ENCODE measurements around the gene TRIM36. TPM values are rescaled to one million over a fixed set of nuclear protein-coding genes. Genes with fewer than 3 reads are reported as not detected.

TRIM36 gene
- total RNA-seq, 1 experiment from 2014 or later, result 0.15 TPM

- DNase-seq, result peak; percentile 43
- ChIA-PET CTCF (interaction anchor here (0.6 kb wide), 1 partner anchor 545 kb away, joined by 6 read pairs; no protein-coding TSS in a partner anchor), POLR2A (ENCODE audit: unreplicated experiment) (no interaction called here)
- Histone ChIP-seq H3K4me1 (ENCODE audit: insufficient read depth, low read length) (0 out of 2 replicates have a peak, but pooled peaks cover 4% of the 10 kb centered on the region), H3K9me2 (replicated peaks; ENCODE audit: low read length) (no peaks in the 10 kb centered on the region), H3K27ac (ENCODE audit: low read length) (no peak overlapping the region), H3K36me3 (ENCODE audit: low read depth, low read length) (no peaks in the 10 kb centered on the region), H3K4me2 (ENCODE audit: low read length) (no peak overlapping the region), H3K79me2 (ENCODE audit: low read length) (no peaks in the 10 kb centered on the region), H3F3A (ENCODE audit: low read length, unreplicated experiment) (no peaks in the 10 kb centered on the region), H2AFZ (ENCODE audit: low read length) (no peak overlapping the region), H3K27me3 (ENCODE audit: low read length) (peaks cover 18% of the 10 kb centered on the region), H3K4me3 (ENCODE audit: low read length) (no peak overlapping the region), H3K9ac (ENCODE audit: low read length) (no peak overlapping the region), H4K20me1 (ENCODE audit: low read length) (no peaks in the 10 kb centered on the region), H3K9me3 (ENCODE audit: low read length) (no peaks in the 10 kb centered on the region)
- intact Hi-C loops (cut with micrococcal nuclease), result no loop called here
- BruUV-seq (replicated peaks), result no TSS peak
- ATAC-seq, result peak; percentile 56
- TF ChIP-seq EZH2 (IDR thresholded peaks at IDR 0.05; ENCODE audit: low read length, unreplicated experiment) (no peak), CTCF (conservative IDR thresholded peaks at IDR 0.05; ENCODE audit: low read depth, low read length) (no peak), EZH2phosphoT487 (IDR thresholded peaks at IDR 0.05; ENCODE audit: borderline replicate concordance, low read length) (no peak)
These were observed 17.1 kb upstream of the TRIM36 start for GRCh38 chr5:115186794-115187193.

DNA sequence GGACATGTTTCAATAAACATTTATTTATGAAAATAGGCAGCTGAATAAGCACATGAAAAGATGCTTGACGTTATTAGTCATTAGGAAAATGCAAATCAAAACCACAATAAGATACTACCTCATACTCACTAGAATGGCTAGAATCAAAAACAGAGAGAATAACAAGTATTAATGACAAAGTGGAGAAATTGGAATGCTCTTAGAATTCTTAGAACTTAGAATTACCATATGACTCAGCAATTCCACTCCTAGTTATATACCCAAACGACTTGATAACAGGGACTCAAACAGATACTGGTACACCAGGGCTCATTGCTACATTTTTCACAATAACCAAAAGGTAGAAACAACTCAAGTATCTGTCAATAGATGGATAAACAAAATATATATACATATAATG is 15.1 kb upstream of the TRIM36 start:
- peaks cover 13% of the 10 kb centered on the region; the same call in 1 of the 2 replicates for H3K4me1 ChIP-seq (ENCODE audit: insufficient read depth, low read length)
- intact Hi-C loops (cut with micrococcal nuclease), result loop anchor here (5.0 kb wide), 1 partner anchor 87 kb away; no protein-coding TSS in a partner anchor
- ATAC-seq (no peak), DNase-seq (no peak)
- no peaks in the 10 kb centered on the region for H3K36me3 ChIP-seq (ENCODE audit: low read depth, low read length)
- H3K4me3 ChIP-seq (ENCODE audit: low read length), result no peak overlapping the region
- CTCF ChIA-PET, result no interaction called here
- H3K9ac ChIP-seq (ENCODE audit: low read length), result no peak overlapping the region
- no peak overlapping the region for H2AFZ ChIP-seq (ENCODE audit: low read length)
- POLR2A ChIA-PET (ENCODE audit: unreplicated experiment), result no interaction called here
- no peak for TF ChIP-seq CTCF (conservative IDR thresholded peaks at IDR 0.05; ENCODE audit: low read depth, low read length)
- H3K9me2 ChIP-seq (replicated peaks; ENCODE audit: low read length), result no peaks in the 10 kb centered on the region
- no TSS peak for BruUV-seq (replicated peaks)
- H3K27ac ChIP-seq (ENCODE audit: low read length), result no peak overlapping the region
- H3F3A ChIP-seq (ENCODE audit: low read length, unreplicated experiment), result no peaks in the 10 kb centered on the region
- no peaks in the 10 kb centered on the region for H3K79me2 ChIP-seq (ENCODE audit: low read length)
- H3K27me3 ChIP-seq (ENCODE audit: low read length), result peaks cover 38% of the 10 kb centered on the region
- H4K20me1 ChIP-seq (ENCODE audit: low read length), result no peaks in the 10 kb centered on the region
- no peaks in the 10 kb centered on the region for H3K9me3 ChIP-seq (ENCODE audit: low read length)
- no peak overlapping the region for H3K4me2 ChIP-seq (ENCODE audit: low read length)

GRCh38 chr5:115181757-115182156 is 12.0 kb upstream of the TRIM36 start:
- Histone ChIP-seq H3K9me3 (ENCODE audit: low read length) (no peaks in the 10 kb centered on the region), H3K4me2 (ENCODE audit: low read length) (no peak overlapping the region), H3K9me2 (replicated peaks; ENCODE audit: low read length) (no peaks in the 10 kb centered on the region), H3K27ac (ENCODE audit: low read length) (no peak overlapping the region), H3K79me2 (ENCODE audit: low read length) (no peaks in the 10 kb centered on the region), H3K9ac (ENCODE audit: low read length) (no peak overlapping the region), H3K36me3 (ENCODE audit: low read depth, low read length) (no peaks in the 10 kb centered on the region), H2AFZ (ENCODE audit: low read length) (no peak overlapping the region), H4K20me1 (ENCODE audit: low read length) (no peaks in the 10 kb centered on the region), H3K4me1 (ENCODE audit: insufficient read depth, low read length) (peaks cover 18% of the 10 kb centered on the region; the same call in 1 of the 2 replicates), H3F3A (ENCODE audit: low read length, unreplicated experiment) (no peaks in the 10 kb centered on the region), H3K4me3 (ENCODE audit: low read length) (no peak overlapping the region), H3K27me3 (ENCODE audit: low read length) (peaks cover 69% of the 10 kb centered on the region)
- ATAC-seq, result no peak
- no TSS peak for BruUV-seq (replicated peaks)
- TF ChIP-seq CTCF (conservative IDR thresholded peaks at IDR 0.05; ENCODE audit: low read depth, low read length), result no peak
- no peak for TF ChIP-seq EZH2 (IDR thresholded peaks at IDR 0.05; ENCODE audit: low read length, unreplicated experiment)
- TF ChIP-seq EZH2phosphoT487 (IDR thresholded peaks at IDR 0.05; ENCODE audit: borderline replicate concordance, low read length), result no peak
- intact Hi-C loops (cut with micrococcal nuclease), result loop anchor here (5.0 kb wide), 1 partner anchor 84 kb away; no protein-coding TSS in a partner anchor
- POLR2A ChIA-PET (ENCODE audit: unreplicated experiment), result no interaction called here
- CTCF ChIA-PET, result no interaction called here
- DNase-seq, result no peak

Measured in PC-3 (cell line).